ENCODE results near the gene TMEM145. TPM values are rescaled to one million over a fixed set of nuclear protein-coding genes. Genes with fewer than 3 reads are reported as not detected.

TMEM145 gene
- total RNA-seq, 1 donor from 2014 or later, result 0.92 TPM

DNA sequence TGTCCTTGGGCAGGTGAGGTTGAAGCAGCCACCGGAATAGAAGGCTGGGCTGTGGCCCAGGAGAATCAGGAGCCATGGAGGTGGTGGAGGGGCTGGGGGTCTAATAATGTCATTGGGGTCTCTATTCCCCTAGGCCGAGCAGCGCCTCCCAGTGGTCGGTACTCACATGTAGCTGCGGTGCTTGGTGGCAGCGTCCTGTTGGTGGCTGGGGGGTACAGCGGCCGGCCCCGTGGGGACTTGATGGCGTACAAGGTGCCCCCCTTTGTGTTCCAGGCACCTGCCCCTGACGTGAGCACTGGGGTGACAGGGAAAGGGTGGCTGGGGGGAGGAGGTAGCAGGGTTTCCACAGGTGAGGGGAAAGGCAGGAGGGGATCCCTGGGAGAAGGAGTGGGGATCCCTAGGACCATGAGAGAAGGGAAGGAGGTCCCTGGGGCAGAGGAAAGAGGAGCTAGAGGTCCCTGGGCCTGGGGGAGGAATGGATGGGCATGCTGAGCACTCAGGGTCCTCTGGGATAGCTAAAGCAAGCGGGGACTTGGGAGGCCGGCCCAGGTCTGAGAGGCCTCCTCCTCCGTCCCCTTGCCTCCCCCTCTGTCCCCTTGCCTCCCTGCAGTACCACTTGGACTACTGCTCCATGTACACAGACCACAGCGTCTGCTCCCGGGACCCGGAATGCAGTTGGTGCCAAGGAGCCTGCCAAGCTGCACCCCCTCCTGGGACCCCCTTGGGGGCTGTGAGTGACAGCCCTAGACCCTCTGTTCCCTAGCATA lies 30.4 kb downstream of the TMEM145 start:
- H3K27ac Mint-ChIP-seq, result no peak overlapping the region
- H3K4me3 Mint-ChIP-seq, result no peak overlapping the region
- H3K9me3 Mint-ChIP-seq, result no peaks in the 10 kb centered on the region
- peaks cover 3% of the 10 kb centered on the region for H3K4me1 Mint-ChIP-seq
- H3K27me3 Mint-ChIP-seq (ENCODE audit: low read depth), result no peaks in the 10 kb centered on the region
- no peak for TF ChIP-seq CTCF (IDR thresholded peaks at IDR 0.05; ENCODE audit: unreplicated experiment)
- H3K36me3 Mint-ChIP-seq, result peaks cover 22% of the 10 kb centered on the region
- no peak for DNase-seq (ENCODE audit: low spot score in 2 of 2, unreplicated experiment in 2 of 2)

- no peak for DNase-seq (ENCODE audit: low spot score in 2 of 2, unreplicated experiment in 2 of 2)
- Mint-ChIP-seq H3K27ac (no peak overlapping the region), H3K9me3 (no peaks in the 10 kb centered on the region), H3K36me3 (peaks cover 17% of the 10 kb centered on the region), H3K4me1 (peaks cover 3% of the 10 kb centered on the region), H3K4me3 (no peak overlapping the region), H3K27me3 (ENCODE audit: low read depth) (no peaks in the 10 kb centered on the region)
- TF ChIP-seq CTCF (IDR thresholded peaks at IDR 0.05; ENCODE audit: unreplicated experiment), result no peak
Observed at GRCh38 chr19:42344336-42344893, 31.3 kb downstream of the TMEM145 start.

GRCh38 chr19:42345191-42345812 lies 32.2 kb downstream of the TMEM145 start:
- DNase-seq (ENCODE audit: low spot score in 2 of 2, unreplicated experiment in 2 of 2), result no peak
- TF ChIP-seq CTCF (IDR thresholded peaks at IDR 0.05; ENCODE audit: unreplicated experiment), result no peak
- Mint-ChIP-seq H3K27me3 (ENCODE audit: low read depth) (no peaks in the 10 kb centered on the region), H3K9me3 (no peaks in the 10 kb centered on the region), H3K36me3 (peaks cover 18% of the 10 kb centered on the region), H3K4me1 (peaks cover 3% of the 10 kb centered on the region), H3K27ac (no peak overlapping the region), H3K4me3 (no peak overlapping the region)

DNA sequence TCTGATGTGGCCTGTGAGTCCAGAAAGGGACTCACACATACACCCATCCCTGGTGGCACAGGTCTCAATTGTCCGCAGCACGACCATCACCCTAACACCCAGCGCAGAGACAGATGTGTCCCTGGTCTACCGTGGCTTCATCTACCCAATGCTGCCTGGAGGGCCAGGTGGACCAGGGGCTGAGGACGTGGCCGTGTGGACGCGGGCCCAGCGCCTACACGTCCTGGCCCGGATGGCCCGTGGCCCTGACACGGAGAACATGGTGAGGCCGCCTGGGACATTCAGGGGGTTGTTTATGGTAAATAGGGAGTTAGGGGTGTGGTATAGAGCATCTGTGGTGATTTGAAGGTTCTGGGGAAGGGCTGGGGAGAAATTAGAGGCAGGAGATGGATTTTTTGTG lies 35.1 kb downstream of the TMEM145 start:
- peaks cover 23% of the 10 kb centered on the region for H3K36me3 Mint-ChIP-seq
- TF ChIP-seq CTCF (IDR thresholded peaks at IDR 0.05; ENCODE audit: unreplicated experiment), result no peak

DNA sequence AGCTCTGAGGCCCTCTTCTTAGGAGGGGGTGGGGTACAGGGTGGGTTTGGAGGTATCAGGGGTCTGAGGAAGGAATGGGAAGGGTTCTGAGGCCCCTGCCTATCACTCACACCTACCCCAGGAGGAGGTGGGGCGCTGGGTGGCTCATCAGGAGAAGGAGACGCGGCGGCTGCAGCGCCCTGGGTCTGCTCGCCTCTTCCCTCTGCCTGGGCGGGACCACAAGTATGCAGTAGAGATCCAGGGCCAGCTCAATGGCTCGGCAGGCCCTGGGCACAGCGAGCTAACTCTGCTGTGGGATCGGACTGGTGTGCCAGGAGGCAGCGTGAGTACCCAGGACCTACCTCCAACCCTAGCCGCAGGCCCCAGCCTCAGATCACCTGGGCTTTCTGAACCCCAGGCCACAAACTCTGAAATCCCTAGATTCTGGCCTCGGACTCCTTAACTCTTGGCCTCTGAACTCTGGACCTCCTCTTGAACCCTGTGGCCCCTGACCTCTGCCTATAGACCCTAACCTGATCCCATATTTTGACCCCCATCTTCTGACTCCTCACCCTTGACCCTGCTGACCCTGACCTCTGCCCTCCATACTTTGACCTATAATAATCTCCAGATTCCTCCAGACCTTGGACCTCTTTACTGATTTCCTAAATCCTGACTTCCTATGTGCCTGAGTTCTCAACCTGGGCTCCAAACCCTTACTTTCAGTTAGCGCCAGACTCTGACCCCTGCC lies 36.4 kb downstream of the TMEM145 start:
- Mint-ChIP-seq H3K36me3 (peaks cover 22% of the 10 kb centered on the region), H3K27me3 (ENCODE audit: low read depth) (no peaks in the 10 kb centered on the region), H3K4me3 (no peak overlapping the region), H3K27ac (no peak overlapping the region), H3K9me3 (no peaks in the 10 kb centered on the region), H3K4me1 (peaks cover 3% of the 10 kb centered on the region)
- TF ChIP-seq CTCF (IDR thresholded peaks at IDR 0.05; ENCODE audit: unreplicated experiment), result no peak
- DNase-seq (ENCODE audit: low spot score in 2 of 2, unreplicated experiment in 2 of 2), result no peak

More for the DNA sequence above, 35.1 kb downstream of the TMEM145 start:
- Mint-ChIP-seq H3K4me1 (peaks cover 3% of the 10 kb centered on the region), H3K9me3 (no peaks in the 10 kb centered on the region), H3K4me3 (no peak overlapping the region), H3K27ac (no peak overlapping the region), H3K27me3 (ENCODE audit: low read depth) (no peaks in the 10 kb centered on the region)
- no peak for DNase-seq (ENCODE audit: low spot score in 2 of 2, unreplicated experiment in 2 of 2)

Data from mesothelial cell of epicardium (in vitro differentiated cells).